Keratinocyte (primary cell): ENCODE results near the gene CFAP157. TPM values are rescaled to one million over a fixed set of nuclear protein-coding genes. Genes with fewer than 3 reads are reported as not detected.

Source experiments
- DNase-seq: peaks from one replicate; pipeline ENCODE4 v3.0.0-alpha.2; 2011; ENCODE audit warnings: low read depth, missing footprints, low spot score
- FAIRE-seq: peaks from 2 replicates; lab custom pipeline; 2011; peaks lifted over from hg19 to GRCh38; lab: Jason Lieb, UNC
- H2AFZ ChIP-seq: 2 replicates; pipeline ENCODE4 v1.6.0; 2012; ENCODE audit warnings: low read length, control low read depth, inconsistent platforms; ENCODE audit not compliant: control insufficient read depth
- H3K27ac ChIP-seq: 2 replicates; pipeline ENCODE4 v1.5.1; 2011; ENCODE audit warnings: low read length; ENCODE audit not compliant: control insufficient read depth, insufficient read depth
- H3K27me3 ChIP-seq: 3 replicates; pipeline ENCODE4 v1.6.0; 2011; ENCODE audit warnings: low read length; ENCODE audit not compliant: control insufficient read depth, insufficient read depth; ENCODE audit errors: extremely low read depth
- H3K36me3 ChIP-seq, 2 experiments: 2 replicates in 1 of 2; 3 replicates in 1 of 2; pipeline ENCODE4 v1.5.1; 2011; ENCODE audit warnings: low read length in 2 of 2, mild to moderate bottlenecking in 1 of 2; ENCODE audit not compliant: control insufficient read depth in 2 of 2, insufficient read depth in 2 of 2; ENCODE audit errors: extremely low read depth in 1 of 2
- H3K4me1 ChIP-seq: 3 replicates; pipeline ENCODE4 v1.5.1; 2011; ENCODE audit warnings: low read length; ENCODE audit not compliant: control insufficient read depth, insufficient read depth; ENCODE audit errors: extremely low read depth
- H3K4me2 ChIP-seq: 3 replicates; pipeline ENCODE4 v1.6.0; 2011; ENCODE audit warnings: low read depth, low read length; ENCODE audit not compliant: control insufficient read depth, insufficient read depth; ENCODE audit errors: extremely low read depth
- H3K4me3 ChIP-seq, 3 experiments: fragments of 200-600 bp in 1 of 3; sonication (generic) in 1 of 3; 2 replicates in 2 of 3; 3 replicates in 1 of 3; pipeline ENCODE4 v1.5.1; 2011 to 2016; ENCODE audit warnings: low read length in 3 of 3, mild to moderate bottlenecking in 3 of 3, control low read depth in 2 of 3, inconsistent platforms in 1 of 3, low read depth in 1 of 3, mixed read lengths in 1 of 3, mixed run types in 1 of 3, moderate library complexity in 1 of 3; ENCODE audit not compliant: control insufficient read depth in 2 of 3, insufficient read depth in 2 of 3; ENCODE audit errors: extremely low read depth in 1 of 3
- H3K79me2 ChIP-seq: 2 replicates; pipeline ENCODE4 v1.6.0; 2012; ENCODE audit warnings: low read length; ENCODE audit not compliant: control insufficient read depth, insufficient read depth
- H3K9ac ChIP-seq: 3 replicates; pipeline ENCODE4 v1.6.0; 2011; ENCODE audit warnings: low read length; ENCODE audit not compliant: control insufficient read depth, insufficient read depth; ENCODE audit errors: extremely low read depth
- H3K9me1 ChIP-seq: 3 replicates; pipeline ENCODE4 v1.6.0; 2011; ENCODE audit warnings: low read length; ENCODE audit not compliant: control insufficient read depth, insufficient read depth; ENCODE audit errors: extremely low read depth
- H3K9me3 ChIP-seq: 2 replicates; pipeline ENCODE4 v1.5.1; 2012; ENCODE audit warnings: low read depth, low read length; ENCODE audit not compliant: control insufficient read depth
- H4K20me1 ChIP-seq: 3 replicates; pipeline ENCODE4 v1.6.0; 2011; ENCODE audit warnings: low read length; ENCODE audit not compliant: control insufficient read depth, insufficient read depth; ENCODE audit errors: extremely low read depth
- EZH2 ChIP-seq: IDR thresholded peaks from one replicate; pipeline ENCODE4 v1.6.1; 2012; ENCODE audit warnings: inconsistent platforms, mild to moderate bottlenecking, low read length, moderate library complexity
- dilution Hi-C: fragments of 300-500 bp; cut with MboI; formaldehyde crosslinking; loops from one replicate; pipeline ENCODE4 v1.7.0; 2020; ENCODE audit warnings: low sequenced_read_pairs; ENCODE audit not compliant: extremely low pct_ligation_motif_present
- polyA plus RNA-seq, 5 experiments: library from polyadenylated mRNA; depleted of rRNA in 3 of 5; stranded (reverse) in 3 of 5; stranded (forward) in 1 of 5; unstranded in 1 of 5; fragments of >200 nt; gene quantifications; 1 replicate in 1 of 5; 2 replicates in 3 of 5; 3 replicates in 1 of 5; pipeline versions ENCODE4 v1.2.1 to v1.2.3, GENCODE V29; 2011 to 2012; ENCODE audit warnings: missing spikeins in 2 of 5, low read depth in 1 of 5, low replicate concordance in 1 of 5
- TF ChIP-seq, protein P1 (sequence below), 3 experiments: IDR thresholded peaks in 1 of 3; conservative IDR thresholded peaks in 1 of 3; optimal IDR thresholded peaks in 1 of 3; 2 replicates in 2 of 3; 3 replicates in 1 of 3; pipeline versions ENCODE3 to v1.5.1; 2011; ENCODE audit warnings: low read length in 3 of 3, mild to moderate bottlenecking in 3 of 3, moderate library complexity in 2 of 3, control low read depth in 1 of 3, inconsistent platforms in 1 of 3; ENCODE audit not compliant: insufficient read depth in 2 of 3; ENCODE audit errors: extremely low read depth in 1 of 3

The CFAP157 gene
- polyA plus RNA-seq, 1 donor (not counting 4 experiments of a cell fraction or from before 2014, with no cell fraction given): not detected

DNA sequence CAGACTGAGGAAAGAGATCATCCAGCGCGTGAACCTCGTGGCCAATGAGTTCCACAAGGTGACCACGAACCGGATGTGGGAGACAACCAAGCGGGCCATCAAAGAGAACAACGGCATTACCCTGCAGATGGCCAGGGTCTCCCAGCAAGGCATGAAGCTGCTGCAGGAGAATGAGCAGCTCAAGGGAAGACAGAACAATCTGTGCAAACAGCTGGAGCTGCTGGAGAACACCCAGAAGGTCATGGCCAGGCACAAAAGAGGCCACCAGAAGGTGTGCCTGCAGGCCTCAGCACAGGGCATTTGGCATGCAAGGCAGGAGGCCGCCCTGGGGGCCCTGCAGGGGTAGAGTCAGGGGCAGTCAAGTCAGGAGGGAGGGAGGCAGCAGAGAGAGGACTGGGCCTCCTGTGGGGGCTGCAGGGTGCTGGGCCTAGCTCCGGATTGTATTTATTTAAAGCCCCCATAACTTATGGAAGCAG is 4.5 kb downstream of the CFAP157 start:
- dilution Hi-C loops: no loop called here
- H3K4me2 ChIP-seq: no peak overlapping the region
- no peak overlapping the region for H3K4me3 ChIP-seq
- no peaks in the 10 kb centered on the region for H3K9me3 ChIP-seq
- no peak overlapping the region for H3K9ac ChIP-seq
- no peak for TF ChIP-seq EZH2
- no peak overlapping the region for H3K27ac ChIP-seq
- H2AFZ ChIP-seq: no peak overlapping the region
- H3K36me3 ChIP-seq: peaks cover 0 to 4% of the 10 kb centered on the region in 2 experiments
- FAIRE-seq (no peak), DNase-seq (no peak)
- no peaks in the 10 kb centered on the region for H4K20me1 ChIP-seq
- no peaks in the 10 kb centered on the region for H3K27me3 ChIP-seq
- H3K4me1 ChIP-seq: peaks cover 10% of the 10 kb centered on the region
- peaks cover 9% of the 10 kb centered on the region for H3K79me2 ChIP-seq
- H3K9me1 ChIP-seq: no peaks in the 10 kb centered on the region

DNA sequence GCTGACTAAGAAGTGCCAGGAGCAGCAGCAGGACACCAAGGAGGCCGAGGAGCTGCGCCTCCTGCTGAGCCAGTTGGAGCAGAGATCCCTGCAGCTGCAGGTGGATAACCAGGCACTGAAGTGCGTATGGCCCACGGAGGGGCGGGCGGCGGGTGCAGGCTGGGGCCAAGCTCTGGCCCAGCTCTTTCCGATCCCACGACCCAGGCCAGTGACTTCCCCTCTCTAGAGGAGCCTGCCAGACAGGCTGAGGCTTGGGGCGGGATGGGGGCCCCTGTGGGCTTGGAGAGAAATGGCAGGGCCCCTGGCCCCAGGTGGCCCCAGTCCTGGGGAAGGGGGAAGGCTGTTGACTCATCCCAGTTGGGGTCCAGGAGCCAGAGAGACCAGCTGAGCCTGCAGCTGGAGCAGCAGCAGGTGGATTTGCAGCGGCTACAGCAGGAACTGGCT is 5.1 kb downstream of the CFAP157 start:
- no peak overlapping the region for H2AFZ ChIP-seq
- H3K9ac ChIP-seq: no peak overlapping the region
- H3K36me3 ChIP-seq: peaks cover 0 to 4% of the 10 kb centered on the region in 2 experiments
- no peaks in the 10 kb centered on the region for H4K20me1 ChIP-seq
- dilution Hi-C loops: no loop called here
- H3K9me1 ChIP-seq: no peaks in the 10 kb centered on the region
- DNase-seq (no peak), FAIRE-seq (no peak)
- TF ChIP-seq, protein P1, sequence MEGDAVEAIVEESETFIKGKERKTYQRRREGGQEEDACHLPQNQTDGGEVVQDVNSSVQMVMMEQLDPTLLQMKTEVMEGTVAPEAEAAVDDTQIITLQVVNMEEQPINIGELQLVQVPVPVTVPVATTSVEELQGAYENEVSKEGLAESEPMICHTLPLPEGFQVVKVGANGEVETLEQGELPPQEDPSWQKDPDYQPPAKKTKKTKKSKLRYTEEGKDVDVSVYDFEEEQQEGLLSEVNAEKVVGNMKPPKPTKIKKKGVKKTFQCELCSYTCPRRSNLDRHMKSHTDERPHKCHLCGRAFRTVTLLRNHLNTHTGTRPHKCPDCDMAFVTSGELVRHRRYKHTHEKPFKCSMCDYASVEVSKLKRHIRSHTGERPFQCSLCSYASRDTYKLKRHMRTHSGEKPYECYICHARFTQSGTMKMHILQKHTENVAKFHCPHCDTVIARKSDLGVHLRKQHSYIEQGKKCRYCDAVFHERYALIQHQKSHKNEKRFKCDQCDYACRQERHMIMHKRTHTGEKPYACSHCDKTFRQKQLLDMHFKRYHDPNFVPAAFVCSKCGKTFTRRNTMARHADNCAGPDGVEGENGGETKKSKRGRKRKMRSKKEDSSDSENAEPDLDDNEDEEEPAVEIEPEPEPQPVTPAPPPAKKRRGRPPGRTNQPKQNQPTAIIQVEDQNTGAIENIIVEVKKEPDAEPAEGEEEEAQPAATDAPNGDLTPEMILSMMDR (optimal IDR thresholded peaks at IDR 0.05 in 1 of 3, IDR thresholded peaks at IDR 0.05 in 1 of 3, conservative IDR thresholded peaks at IDR 0.05 in 1 of 3; ENCODE audit: extremely low read depth in 1 of 3, insufficient read depth in 2 of 3, low read length in 3 of 3): no peak
- no peak for TF ChIP-seq EZH2
- no peak overlapping the region for H3K4me2 ChIP-seq
- H3K9me3 ChIP-seq: no peaks in the 10 kb centered on the region
- no peak overlapping the region for H3K4me3 ChIP-seq
- peaks cover 9% of the 10 kb centered on the region for H3K79me2 ChIP-seq
- no peaks in the 10 kb centered on the region for H3K27me3 ChIP-seq
- peaks cover 12% of the 10 kb centered on the region for H3K4me1 ChIP-seq
- no peak overlapping the region for H3K27ac ChIP-seq

DNA sequence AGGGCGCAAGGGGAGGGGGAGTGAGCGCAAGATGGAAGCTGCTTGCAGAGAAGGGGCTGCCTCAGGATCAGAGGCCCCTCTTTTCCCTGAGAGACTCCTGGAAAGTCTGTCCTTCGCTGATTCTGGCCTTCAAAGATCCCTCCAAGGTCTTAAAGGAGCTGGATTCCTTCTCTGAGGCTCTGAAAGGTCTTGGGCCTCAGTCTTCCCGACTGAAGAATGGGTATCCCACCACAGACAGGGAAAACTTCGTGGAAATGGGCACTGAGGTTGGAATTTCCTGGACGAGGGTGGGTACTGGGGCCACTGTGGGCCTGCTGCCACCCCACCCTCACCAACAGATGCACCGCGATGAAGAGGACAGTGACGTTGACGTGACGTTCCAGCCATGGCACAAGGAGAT is 5.6 kb downstream of the CFAP157 start:
- peaks cover 9% of the 10 kb centered on the region for H3K79me2 ChIP-seq
- no peak overlapping the region for H3K4me2 ChIP-seq
- H3K4me3 ChIP-seq: no peak overlapping the region
- H3K9ac ChIP-seq: no peak overlapping the region
- FAIRE-seq: no peak
- no peak overlapping the region for H3K27ac ChIP-seq
- no peak for TF ChIP-seq EZH2
- TF ChIP-seq, protein P1 (optimal IDR thresholded peaks at IDR 0.05 in 1 of 3, IDR thresholded peaks at IDR 0.05 in 1 of 3, conservative IDR thresholded peaks at IDR 0.05 in 1 of 3; ENCODE audit: extremely low read depth in 1 of 3, insufficient read depth in 2 of 3, low read length in 3 of 3): no peak
- H3K36me3 ChIP-seq: peaks cover 0 to 4% of the 10 kb centered on the region in 2 experiments
- no peaks in the 10 kb centered on the region for H3K9me1 ChIP-seq
- no peak for DNase-seq
- H2AFZ ChIP-seq: no peak overlapping the region
- no peaks in the 10 kb centered on the region for H3K27me3 ChIP-seq
- no peaks in the 10 kb centered on the region for H3K9me3 ChIP-seq
- H4K20me1 ChIP-seq: no peaks in the 10 kb centered on the region
- dilution Hi-C loops: no loop called here
- H3K4me1 ChIP-seq: peaks cover 12% of the 10 kb centered on the region
